K562 (cell line): ENCODE data around the gene SPATA32. TPM values are rescaled to one million over a fixed set of nuclear protein-coding genes. Genes with fewer than 3 reads are reported as not detected.
A peak's percentile ranks its signal among the peaks of the same experiment; 100 is the strongest.

ENCODE experiments used
- BMI1 ChIP-seq: fragments of 150-350 bp; IDR thresholded peaks from 2 replicates; pipeline ENCODE4 v1.6.1; 2014; ENCODE audit warnings: low read length
- CBX1 ChIP-seq: sonication (generic); IDR thresholded peaks from 2 replicates; pipeline ENCODE4 v1.6.1; 2016; ENCODE audit warnings: antibody characterized with exemption, low read depth, mild to moderate bottlenecking
- CXXC5 ChIP-seq: fragments of 250-450 bp; sonication (Bioruptor Pico); IDR thresholded peaks from 2 replicates; pipeline ENCODE4 v1.8.0; 2022; ENCODE audit warnings: inconsistent platforms, mild to moderate bottlenecking, moderate library complexity
- ESRRA ChIP-seq: fragments of 450-650 bp; IDR thresholded peaks from 2 replicates; pipeline ENCODE4 v1.6.1; 2014; ENCODE audit warnings: low read depth, mild to moderate bottlenecking, moderate library complexity, borderline replicate concordance
- GTF2E2 ChIP-seq: fragments of 200-800 bp; sonication (Bioruptor generic); IDR thresholded peaks from 2 replicates; pipeline ENCODE4 v1.6.1; 2016; ENCODE audit warnings: missing genetic modification characterization, missing compliant biosample characterization
- HDAC6 ChIP-seq: IDR thresholded peaks from 2 replicates; pipeline ENCODE4 v1.6.1; 2012; ENCODE audit warnings: low read depth, mild to moderate bottlenecking, control low read depth, inconsistent platforms, low read length, moderate library complexity
- IRF2 ChIP-seq: sonication (generic); formaldehyde crosslinking; IDR thresholded peaks from 2 replicates; pipeline ENCODE4 v1.8.1; 2022; ENCODE audit warnings: mild to moderate bottlenecking, missing genetic modification reagents
- L3MBTL2 ChIP-seq: fragments of 450-650 bp; IDR thresholded peaks from 2 replicates; pipeline ENCODE4 v1.6.1; 2016; ENCODE audit warnings: mild to moderate bottlenecking, moderate library complexity
- LEF1 ChIP-seq: fragments of 450-650 bp; IDR thresholded peaks from 2 replicates; pipeline ENCODE4 v1.6.1; 2016; ENCODE audit warnings: mild to moderate bottlenecking
- MTA1 ChIP-seq: fragments of 450-650 bp; IDR thresholded peaks from 2 replicates; pipeline ENCODE4 v1.6.1; 2017; ENCODE audit warnings: borderline replicate concordance
- MTF1 ChIP-seq: fragments of 250-450 bp; sonication (Bioruptor Pico); IDR thresholded peaks from 2 replicates; pipeline ENCODE4 v1.9.0; 2021; ENCODE audit warnings: moderate library complexity, mild to moderate bottlenecking, inconsistent platforms, borderline replicate concordance
- RBM15 ChIP-seq: fragments of 200-400 bp; formaldehyde crosslinking; IDR thresholded peaks from 2 replicates; pipeline ENCODE4 v1.6.1; 2018; ENCODE audit warnings: mild to moderate bottlenecking, low read length, moderate library complexity; ENCODE audit not compliant: insufficient read depth
- SAFB2 ChIP-seq: fragments of 200-400 bp; formaldehyde crosslinking; IDR thresholded peaks from 2 replicates; pipeline ENCODE4 v1.6.1; 2018; ENCODE audit warnings: borderline replicate concordance, low read length, low read depth, moderate library complexity; ENCODE audit not compliant: severe bottlenecking
- TFAM ChIP-seq: fragments of 250-450 bp; sonication (Bioruptor Pico); conservative IDR thresholded peaks from 2 replicates; pipeline ENCODE4 v1.5.0; 2021; ENCODE audit warnings: mild to moderate bottlenecking, moderate library complexity
- ZFX ChIP-seq: sonication (generic); formaldehyde crosslinking; IDR thresholded peaks from 2 replicates; pipeline ENCODE4 v1.8.0; 2022; ENCODE audit warnings: mild to moderate bottlenecking, missing genetic modification reagents, moderate library complexity
- ZNF124 ChIP-seq: sonication (generic); formaldehyde crosslinking; IDR thresholded peaks from 2 replicates; pipeline ENCODE4 v1.8.1; 2022; ENCODE audit warnings: missing genetic modification reagents
- ZNF644 ChIP-seq: fragments of 200-800 bp; sonication (Bioruptor generic); IDR thresholded peaks from 2 replicates; pipeline ENCODE4 v1.6.1; 2016; ENCODE audit warnings: low read depth, missing genetic modification characterization, missing compliant biosample characterization
- ZNF76 ChIP-seq: fragments of 250-450 bp; sonication (Bioruptor Pico); IDR thresholded peaks from 2 replicates; pipeline ENCODE4 v1.4.0; 2020; ENCODE audit warnings: mild to moderate bottlenecking, moderate library complexity, borderline replicate concordance
- polyA plus RNA-seq, 8 experiments: library from polyadenylated mRNA; depleted of rRNA in 4 of 8; stranded (reverse) in 5 of 8; unstranded in 3 of 8; fragments of >200 nt; fragmentation: Nextera tagmentation in 2 of 8; fragmentation: Illumina TruSeq in 1 of 8; extraction: Ambion mirVana in 2 of 8; extraction: Trizol in 1 of 8; gene quantifications; 2 replicates each; pipeline versions ENCODE4 v1.2.1 to v1.2.3, GENCODE V29; 2011 to 2014; ENCODE audit warnings: inconsistent platforms in 1 of 8, missing spikeins in 1 of 8
- total RNA-seq, 7 experiments: library from RNA; depleted of rRNA in 6 of 7; stranded (reverse); fragments of >200 nt in 6 of 7; fragmentation: Illumina TruSeq in 2 of 7; extraction: Trizol in 2 of 7; gene quantifications; 2 replicates each; pipeline versions ENCODE4 v1.2.1 to v1.2.3, GENCODE V29; 2011 to 2021; ENCODE audit warnings: low replicate concordance in 1 of 7
- TF ChIP-seq, protein P1 (sequence below): sonication (generic); formaldehyde crosslinking; IDR thresholded peaks from 2 replicates; pipeline ENCODE4 v1.8.0; 2022; ENCODE audit warnings: mild to moderate bottlenecking, missing genetic modification reagents
- TF ChIP-seq, protein P2 (sequence below): fragments of 450-650 bp; IDR thresholded peaks from 2 replicates; pipeline ENCODE4 v1.6.1; 2016; ENCODE audit warnings: low read depth, mild to moderate bottlenecking, moderate library complexity
- TF ChIP-seq, protein P3 (sequence below), 2 experiments: fragments of 450-650 bp; IDR thresholded peaks; 2 replicates each; pipeline ENCODE4 v1.6.1; 2016
- TF ChIP-seq, protein P4 (sequence below): fragments of 250-450 bp; sonication (Bioruptor Pico); IDR thresholded peaks from 2 replicates; pipeline ENCODE4 v1.8.0; 2021; ENCODE audit warnings: moderate library complexity, mild to moderate bottlenecking, inconsistent platforms

Gene SPATA32
- total and polyA plus RNA-seq, 9 of the 15 experiments (the other 6 are each of a cell fraction or from before 2014, with no cell fraction given), result 0.03 to 0.06 TPM; not detected in 7

DNA sequence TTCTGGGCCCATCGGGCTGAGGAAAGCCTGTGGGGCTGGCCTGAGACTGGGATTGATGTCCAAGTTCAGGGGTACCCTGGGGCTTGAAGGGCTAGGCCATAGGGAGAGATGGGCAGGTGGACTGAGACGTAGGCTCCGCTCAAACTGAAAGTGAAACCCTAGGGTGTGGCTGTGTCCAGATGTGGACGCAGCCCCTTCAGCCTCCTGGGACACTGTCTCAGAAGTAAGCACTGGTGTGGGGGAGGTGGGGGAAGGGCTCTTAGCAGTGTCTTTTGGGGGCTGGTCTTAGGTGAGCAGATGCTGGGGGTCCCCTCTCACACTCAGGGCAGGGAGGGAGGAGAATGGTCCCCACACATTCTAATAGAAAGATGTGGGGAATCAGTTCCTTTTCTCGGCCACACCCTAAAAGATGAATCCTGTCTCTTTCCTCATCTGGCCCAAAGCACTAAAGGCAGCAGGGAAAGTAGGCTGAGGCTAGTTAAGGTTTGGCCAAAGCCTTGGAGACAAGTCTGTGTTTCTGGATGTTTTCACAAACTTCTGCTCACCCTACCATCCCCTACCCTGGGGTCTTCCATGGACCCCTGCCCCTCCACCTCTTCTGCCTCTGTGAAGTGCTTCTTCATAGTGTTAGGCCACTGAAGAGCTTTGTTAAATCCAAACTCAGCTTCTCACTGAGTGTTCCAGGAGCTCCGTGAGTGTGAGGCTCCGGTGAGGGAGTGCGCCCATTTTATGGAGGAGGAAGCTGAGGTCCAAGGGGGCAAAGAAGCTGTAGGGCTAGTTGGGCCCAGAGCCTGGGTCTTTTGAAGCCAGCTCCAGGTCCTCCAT is 34.6 kb downstream of the SPATA32 start (continued):
- TF ChIP-seq, protein P1, sequence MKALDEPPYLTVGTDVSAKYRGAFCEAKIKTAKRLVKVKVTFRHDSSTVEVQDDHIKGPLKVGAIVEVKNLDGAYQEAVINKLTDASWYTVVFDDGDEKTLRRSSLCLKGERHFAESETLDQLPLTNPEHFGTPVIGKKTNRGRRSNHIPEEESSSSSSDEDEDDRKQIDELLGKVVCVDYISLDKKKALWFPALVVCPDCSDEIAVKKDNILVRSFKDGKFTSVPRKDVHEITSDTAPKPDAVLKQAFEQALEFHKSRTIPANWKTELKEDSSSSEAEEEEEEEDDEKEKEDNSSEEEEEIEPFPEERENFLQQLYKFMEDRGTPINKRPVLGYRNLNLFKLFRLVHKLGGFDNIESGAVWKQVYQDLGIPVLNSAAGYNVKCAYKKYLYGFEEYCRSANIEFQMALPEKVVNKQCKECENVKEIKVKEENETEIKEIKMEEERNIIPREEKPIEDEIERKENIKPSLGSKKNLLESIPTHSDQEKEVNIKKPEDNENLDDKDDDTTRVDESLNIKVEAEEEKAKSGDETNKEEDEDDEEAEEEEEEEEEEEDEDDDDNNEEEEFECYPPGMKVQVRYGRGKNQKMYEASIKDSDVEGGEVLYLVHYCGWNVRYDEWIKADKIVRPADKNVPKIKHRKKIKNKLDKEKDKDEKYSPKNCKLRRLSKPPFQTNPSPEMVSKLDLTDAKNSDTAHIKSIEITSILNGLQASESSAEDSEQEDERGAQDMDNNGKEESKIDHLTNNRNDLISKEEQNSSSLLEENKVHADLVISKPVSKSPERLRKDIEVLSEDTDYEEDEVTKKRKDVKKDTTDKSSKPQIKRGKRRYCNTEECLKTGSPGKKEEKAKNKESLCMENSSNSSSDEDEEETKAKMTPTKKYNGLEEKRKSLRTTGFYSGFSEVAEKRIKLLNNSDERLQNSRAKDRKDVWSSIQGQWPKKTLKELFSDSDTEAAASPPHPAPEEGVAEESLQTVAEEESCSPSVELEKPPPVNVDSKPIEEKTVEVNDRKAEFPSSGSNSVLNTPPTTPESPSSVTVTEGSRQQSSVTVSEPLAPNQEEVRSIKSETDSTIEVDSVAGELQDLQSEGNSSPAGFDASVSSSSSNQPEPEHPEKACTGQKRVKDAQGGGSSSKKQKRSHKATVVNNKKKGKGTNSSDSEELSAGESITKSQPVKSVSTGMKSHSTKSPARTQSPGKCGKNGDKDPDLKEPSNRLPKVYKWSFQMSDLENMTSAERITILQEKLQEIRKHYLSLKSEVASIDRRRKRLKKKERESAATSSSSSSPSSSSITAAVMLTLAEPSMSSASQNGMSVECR (CRISPR knock-in tag), result no peak
- TF ChIP-seq L3MBTL2 (no peak; the same call in 1 of the 2 replicates), ZNF76 (no peak), IRF2 (CRISPR knock-in tag) (peak; percentile 94), MTF1 (CRISPR knock-in tag) (no peak), ZNF124 (no peak), RBM15 (no peak), MTA1 (no peak), CBX1 (no peak), TFAM (CRISPR knock-in tag) (no peak), LEF1 (no peak; the same call in 1 of the 2 replicates), ESRRA (no peak), SAFB2 (no peak), CXXC5 (peak; percentile 31; the same call in 1 of the 2 replicates), ZNF644 (tag) (no peak), ZFX (CRISPR knock-in tag) (peak; percentile 28; the same call in 1 of the 2 replicates), BMI1 (no peak), GTF2E2 (tag) (no peak), HDAC6 (no peak)
- TF ChIP-seq, protein P2, sequence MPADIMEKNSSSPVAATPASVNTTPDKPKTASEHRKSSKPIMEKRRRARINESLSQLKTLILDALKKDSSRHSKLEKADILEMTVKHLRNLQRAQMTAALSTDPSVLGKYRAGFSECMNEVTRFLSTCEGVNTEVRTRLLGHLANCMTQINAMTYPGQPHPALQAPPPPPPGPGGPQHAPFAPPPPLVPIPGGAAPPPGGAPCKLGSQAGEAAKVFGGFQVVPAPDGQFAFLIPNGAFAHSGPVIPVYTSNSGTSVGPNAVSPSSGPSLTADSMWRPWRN, result no peak
- TF ChIP-seq, protein P3, sequence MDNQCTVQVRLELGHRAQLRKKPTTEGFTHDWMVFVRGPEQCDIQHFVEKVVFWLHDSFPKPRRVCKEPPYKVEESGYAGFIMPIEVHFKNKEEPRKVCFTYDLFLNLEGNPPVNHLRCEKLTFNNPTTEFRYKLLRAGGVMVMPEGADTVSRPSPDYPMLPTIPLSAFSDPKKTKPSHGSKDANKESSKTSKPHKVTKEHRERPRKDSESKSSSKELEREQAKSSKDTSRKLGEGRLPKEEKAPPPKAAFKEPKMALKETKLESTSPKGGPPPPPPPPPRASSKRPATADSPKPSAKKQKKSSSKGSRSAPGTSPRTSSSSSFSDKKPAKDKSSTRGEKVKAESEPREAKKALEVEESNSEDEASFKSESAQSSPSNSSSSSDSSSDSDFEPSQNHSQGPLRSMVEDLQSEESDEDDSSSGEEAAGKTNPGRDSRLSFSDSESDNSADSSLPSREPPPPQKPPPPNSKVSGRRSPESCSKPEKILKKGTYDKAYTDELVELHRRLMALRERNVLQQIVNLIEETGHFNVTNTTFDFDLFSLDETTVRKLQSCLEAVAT (IDR thresholded peaks at IDR 0.05), result no peak
- TF ChIP-seq, protein P4, sequence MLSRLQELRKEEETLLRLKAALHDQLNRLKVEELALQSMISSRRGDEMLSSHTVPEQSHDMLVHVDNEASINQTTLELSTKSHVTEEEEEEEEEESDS (CRISPR knock-in tag), result no peak
